HG03139 (cell line): ENCODE measurements around the gene DCTN4.
"Not testable (repeated sequence)": the region's sequence is repeated elsewhere in the genome, so short reads cannot be mapped to it uniquely, and the experiment has no call there.

Source experiments
- ATAC-seq: cut with Tn5 transposase; IDR thresholded peaks from one replicate; pipeline ENCODE4 v1.9.1; 2021; ENCODE audit not compliant: unreplicated experiment

The DCTN4 gene

GRCh38 chr5:150758531-150759333, at the start of gene DCTN4:
DCTN4 (minus strand) TSS chr5:150759017; CDS start chr5:150758993, 24 bp downstream.
- ATAC-seq, result peak; percentile 96

DNA sequence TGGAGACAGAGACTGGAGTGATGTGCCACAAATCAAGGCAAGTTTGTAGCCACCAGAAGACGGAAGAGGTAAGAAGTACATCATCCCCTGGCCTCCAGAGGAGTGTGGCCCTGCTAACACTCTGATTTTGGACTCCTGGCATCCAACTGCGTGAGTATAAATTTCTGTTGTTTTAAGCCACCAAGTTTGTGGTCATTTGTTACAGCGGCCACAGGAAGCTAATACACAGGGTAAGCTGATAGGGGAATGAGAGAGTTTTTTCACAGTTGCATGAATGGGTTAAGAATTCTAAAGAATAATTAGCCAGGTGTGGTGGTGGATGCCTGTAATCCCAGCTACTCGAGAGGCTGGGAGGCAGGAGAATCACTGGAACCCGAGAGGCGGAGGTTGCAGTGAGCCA, 45.6 kb upstream of the DCTN4 start:
- ATAC-seq, result no peak

DNA sequence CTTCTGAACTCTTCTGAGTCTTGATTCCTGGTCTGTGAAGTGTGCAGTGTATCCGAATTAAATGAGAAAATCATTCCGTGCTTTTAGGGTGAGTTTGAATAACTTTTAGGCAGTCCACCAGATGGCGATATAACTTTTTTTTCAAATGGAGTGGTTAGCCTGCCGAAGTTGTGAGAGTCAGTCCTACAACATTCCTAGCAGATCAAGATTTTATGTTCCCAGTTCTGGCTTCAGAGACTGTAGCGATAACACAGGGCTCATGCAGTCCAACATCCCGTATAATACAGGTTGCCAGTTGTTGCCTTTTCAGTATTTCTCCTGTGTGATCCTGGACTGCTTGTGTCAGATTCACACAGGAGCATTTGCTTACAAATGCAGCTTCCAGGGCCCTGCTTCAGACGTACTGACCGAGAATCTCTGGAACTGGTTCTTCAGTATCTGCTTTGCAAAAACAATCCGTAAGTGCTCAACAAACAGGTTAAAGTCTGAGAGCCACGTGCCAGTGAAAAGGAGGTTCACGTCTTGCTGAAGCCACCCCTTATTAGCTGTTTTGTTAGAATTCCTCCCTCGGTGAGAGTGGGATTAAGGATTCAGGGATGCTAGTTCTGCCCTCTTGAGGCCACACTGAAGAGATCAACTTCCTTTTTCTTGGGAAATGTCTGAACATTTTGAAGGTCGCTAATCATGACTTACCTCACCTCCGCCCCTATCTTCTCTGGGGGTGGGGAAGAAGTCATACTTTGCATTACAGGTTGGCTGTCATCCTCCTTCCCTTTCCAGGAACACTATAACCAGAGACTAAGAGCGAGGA, 42.5 kb upstream of the DCTN4 start:
- no peak for ATAC-seq

GRCh38 chr5:150797384-150797783, 38.6 kb upstream of the DCTN4 start:
- ATAC-seq, result no peak

DNA sequence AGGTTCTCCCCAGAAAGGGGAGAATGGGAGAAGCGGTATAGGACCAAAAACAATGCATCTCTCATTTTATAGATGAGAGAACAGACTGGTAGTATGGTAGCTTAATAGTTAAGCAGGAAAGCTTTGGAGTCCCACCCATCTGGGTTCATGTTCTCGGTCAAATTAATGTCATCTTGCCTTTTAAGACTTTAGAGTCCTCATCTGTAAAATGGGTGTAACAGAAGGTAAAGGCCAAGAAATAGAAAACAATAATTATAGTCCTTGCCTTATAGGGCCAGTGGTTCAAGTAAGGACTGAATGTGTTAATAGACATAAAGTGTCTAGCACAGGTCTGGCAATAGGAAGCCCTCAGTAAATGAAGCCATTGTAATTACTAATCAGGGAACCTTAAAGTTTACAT, 36.1 kb upstream of the DCTN4 start:
- no peak for ATAC-seq

- ATAC-seq, result not testable (repeated sequence)
These were observed 34.6 kb upstream of the DCTN4 start for GRCh38 chr5:150793423-150793888.

- no peak for ATAC-seq
These were observed 32.7 kb upstream of the DCTN4 start for GRCh38 chr5:150791536-150791935.

DNA sequence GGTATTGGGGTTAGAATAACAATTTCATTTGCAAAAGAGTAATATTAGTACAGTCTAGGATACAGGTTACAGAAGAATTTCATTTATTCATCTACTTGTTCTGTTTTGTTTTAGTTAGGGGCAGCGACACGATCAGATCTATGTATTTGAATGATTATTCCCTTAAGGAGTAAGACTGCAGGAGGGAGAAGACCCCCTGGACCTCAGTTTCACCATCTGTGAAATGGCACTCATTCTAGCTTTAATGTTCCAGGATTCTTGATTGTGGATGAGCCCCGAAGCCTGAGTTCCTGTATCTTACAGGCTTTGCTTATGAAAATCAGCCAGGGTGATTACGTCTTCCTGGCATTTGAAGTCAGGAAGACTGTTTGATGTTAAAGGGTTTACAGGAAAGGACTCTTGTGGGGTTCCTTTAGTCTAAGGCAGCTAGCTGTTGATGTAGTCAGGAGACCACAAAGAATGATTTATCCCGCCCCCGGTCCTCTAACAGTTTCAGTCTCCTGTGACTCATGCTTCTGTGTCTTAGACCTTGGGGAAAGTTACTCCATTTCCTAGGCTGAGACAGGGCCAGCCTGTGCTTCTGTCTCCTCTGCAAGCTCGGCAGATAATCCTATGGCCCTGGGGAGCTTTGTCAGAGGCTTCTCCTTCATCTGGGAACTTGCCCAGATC, 31.3 kb upstream of the DCTN4 start:
- peak; percentile 90 for ATAC-seq

DNA sequence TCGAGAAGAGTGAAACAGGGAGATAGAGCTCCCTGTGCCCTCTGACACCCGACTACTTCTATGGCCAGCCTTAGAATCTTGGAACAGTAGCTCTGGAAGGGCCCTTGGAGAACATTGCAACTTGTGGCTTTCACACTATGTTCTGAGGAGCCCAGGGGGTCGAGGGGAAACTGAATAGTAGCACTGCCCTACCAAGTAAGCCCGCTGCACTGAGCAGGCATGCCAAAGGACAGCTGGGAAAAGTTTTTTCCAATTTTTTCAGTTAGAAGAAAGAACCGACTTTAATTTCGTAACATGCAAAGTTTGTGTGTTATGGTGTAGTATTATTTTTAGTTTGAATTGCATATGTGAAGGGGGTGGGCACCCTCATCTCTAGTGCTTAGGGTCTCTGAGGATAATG, 30.6 kb upstream of the DCTN4 start:
- no peak for ATAC-seq

DNA sequence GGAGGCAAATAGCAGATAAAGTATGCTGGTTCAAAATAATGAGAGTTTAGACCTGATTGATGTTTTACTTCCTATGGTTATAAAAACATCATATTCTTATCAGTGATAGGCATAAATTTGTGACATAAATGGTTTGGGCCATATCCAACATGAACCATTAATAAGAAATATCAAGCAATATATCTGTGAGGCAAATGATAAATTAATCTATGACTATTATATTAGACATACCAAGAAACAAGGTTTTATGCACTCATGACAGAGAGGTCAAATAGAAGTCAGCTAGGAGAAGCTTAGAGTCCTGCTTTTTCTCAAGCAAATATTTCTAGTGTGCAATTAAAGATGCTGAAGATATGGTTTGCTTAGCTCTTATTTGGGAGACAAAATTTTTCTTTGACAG, 30.2 kb upstream of the DCTN4 start:
- no peak for ATAC-seq

DNA sequence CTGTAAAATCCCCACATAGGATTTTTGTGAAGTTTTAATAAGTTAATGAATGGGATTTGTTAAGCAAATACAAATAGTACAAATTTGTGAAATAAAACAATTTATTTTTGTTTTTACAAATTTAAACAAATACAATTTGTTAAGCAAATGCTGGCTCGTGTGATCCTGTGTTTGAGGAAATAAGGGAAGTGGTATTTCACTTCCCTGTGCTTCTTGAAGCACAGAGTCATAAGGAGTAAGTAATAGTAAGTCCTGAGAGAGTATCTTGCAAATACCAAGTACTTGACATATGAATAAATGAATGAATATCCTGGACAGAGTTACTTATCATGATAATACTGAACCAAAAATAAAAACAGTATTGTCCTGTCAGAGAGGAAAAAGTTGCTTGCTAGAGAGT, 28.8 kb upstream of the DCTN4 start:
- ATAC-seq, result no peak

- ATAC-seq, result no peak
These were observed 28.1 kb upstream of the DCTN4 start for GRCh38 chr5:150786876-150787275.

DNA sequence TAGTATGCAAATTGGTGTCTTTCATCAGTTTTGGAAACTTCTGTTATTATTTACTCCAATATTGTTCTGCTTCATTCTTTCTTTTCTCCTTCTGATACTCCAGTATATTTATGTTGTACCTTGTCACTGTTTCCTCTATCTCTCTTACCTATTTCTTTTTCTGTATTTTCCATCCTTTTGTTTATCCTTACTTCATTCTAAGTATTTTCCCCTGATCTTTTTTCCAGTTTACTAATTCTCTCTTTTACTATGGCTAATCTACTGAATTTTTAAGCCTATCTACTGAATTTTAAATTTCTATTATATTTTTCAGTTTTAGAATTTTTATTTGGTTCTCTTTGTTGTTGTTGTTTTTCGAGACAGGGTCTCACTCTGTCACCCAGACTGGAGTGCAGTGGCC, 27.1 kb upstream of the DCTN4 start:
- ATAC-seq, result no peak

- peak; percentile 29 for ATAC-seq
These were observed 24.7 kb upstream of the DCTN4 start for GRCh38 chr5:150783422-150783928.

- ATAC-seq, result no peak
These were observed 24.0 kb upstream of the DCTN4 start for GRCh38 chr5:150782850-150783249.

- no peak for ATAC-seq
These were observed 23.1 kb upstream of the DCTN4 start for GRCh38 chr5:150781706-150782614.

- ATAC-seq, result no peak
These were observed 22.0 kb upstream of the DCTN4 start for GRCh38 chr5:150780816-150781221.

GRCh38 chr5:150780187-150780692, 21.4 kb upstream of the DCTN4 start:
- ATAC-seq, result peak; percentile 48

DNA sequence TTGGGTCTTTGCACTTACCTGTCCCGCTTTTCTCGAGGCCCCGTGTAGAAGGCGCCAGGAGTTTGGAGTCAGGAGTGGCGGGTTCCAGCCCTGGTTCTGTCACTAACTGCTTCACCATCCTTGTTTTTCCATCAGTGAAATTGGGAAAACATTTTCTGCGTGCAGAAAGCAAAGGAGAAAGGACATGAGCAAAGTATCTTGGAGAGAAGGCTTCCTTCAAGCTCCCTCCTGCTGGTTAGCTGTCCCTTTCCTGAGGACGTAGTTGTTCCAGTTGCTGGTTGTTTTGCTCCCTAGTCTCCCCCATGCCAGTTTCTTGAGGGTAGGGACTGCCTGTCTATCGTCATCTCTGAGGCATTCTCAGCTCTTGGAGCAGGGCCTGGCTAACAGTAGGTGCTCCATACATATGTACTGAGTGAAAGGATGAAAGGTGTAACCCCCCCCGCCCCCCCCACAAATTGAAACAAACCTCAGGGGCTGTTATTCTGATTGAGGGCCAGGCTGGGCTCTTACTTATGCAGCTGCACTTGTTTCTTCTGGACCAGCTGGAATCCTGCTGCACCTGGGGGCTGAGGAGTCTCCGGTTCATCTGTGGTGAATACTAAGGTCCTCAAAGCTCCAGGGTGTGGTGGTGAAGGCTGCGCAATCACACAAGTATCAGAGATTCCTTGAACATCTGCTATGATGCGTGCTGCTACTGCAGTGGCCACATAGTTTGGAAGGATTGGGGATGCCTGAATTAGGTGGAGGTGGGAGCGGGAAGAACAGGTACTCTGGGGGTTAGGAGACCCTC, 20.8 kb upstream of the DCTN4 start:
- ATAC-seq, result peak; percentile 9
